Neural progenitor cell (in vitro differentiated cells): ENCODE measurements around the gene PTH2R.

ENCODE experiments used
- CTCF ChIP-seq: fragments of 200-600 bp; sonication (generic); IDR thresholded peaks from 2 replicates; pipeline ENCODE4 v1.5.1; 2017; ENCODE audit warnings: antibody characterized with exemption, mild to moderate bottlenecking
- EZH2 ChIP-seq: fragments of 200-600 bp; sonication (generic); IDR thresholded peaks from 2 replicates; pipeline ENCODE4 v1.6.1; 2017; ENCODE audit warnings: antibody characterized with exemption, mild to moderate bottlenecking, moderate library complexity
- EZH2phosphoT487 ChIP-seq: fragments of 200-600 bp; sonication (generic); IDR thresholded peaks from 2 replicates; pipeline ENCODE4 v1.6.1; 2017; ENCODE audit warnings: antibody characterized with exemption

GRCh38 chr2:208369091-208369490, 37.5 kb upstream of the PTH2R start:
- TF ChIP-seq CTCF = no peak
- TF ChIP-seq EZH2 = no peak
- TF ChIP-seq EZH2phosphoT487 = no peak
